NCI-H526 (cell line): ENCODE measurements around the gene CATSPER1.

Experiments used
- DNase-seq, 2 experiments: peaks; one replicate each; lab custom pipeline; 2025; lab: John Stamatoyannopoulos, UW

Gene CATSPER1

DNA sequence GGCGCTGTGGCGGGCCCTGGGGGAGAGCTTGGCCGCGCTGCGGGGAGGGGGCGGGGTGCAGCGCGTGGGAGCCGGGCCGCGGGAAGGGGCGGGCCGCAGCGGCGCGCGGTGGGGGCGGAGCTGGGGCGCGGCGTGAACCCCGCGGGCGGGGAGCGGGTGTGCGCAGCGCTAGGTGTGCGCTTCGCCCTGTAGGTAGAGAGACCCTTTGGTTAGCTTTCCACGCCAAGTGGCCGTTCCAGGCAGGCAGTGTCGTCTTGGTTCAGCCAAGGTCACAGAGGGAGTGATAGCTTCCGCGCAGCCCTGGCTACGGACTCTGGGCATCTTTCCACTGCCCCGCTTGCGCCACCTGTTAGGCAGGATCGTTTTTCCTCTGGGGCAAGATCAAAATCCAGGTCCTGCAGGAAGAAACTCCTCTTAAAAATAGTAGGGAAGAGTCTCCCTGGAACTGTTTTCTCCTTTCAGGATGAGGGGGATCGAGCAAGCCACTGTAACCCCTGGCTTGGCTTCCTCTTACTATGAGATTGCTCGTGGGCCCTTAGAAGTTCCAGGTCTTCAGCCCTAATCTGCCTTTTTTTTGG lies 23.5 kb downstream of the CATSPER1 start:
- DNase-seq = peak in 1 of 2 experiments; percentile 82

DNA sequence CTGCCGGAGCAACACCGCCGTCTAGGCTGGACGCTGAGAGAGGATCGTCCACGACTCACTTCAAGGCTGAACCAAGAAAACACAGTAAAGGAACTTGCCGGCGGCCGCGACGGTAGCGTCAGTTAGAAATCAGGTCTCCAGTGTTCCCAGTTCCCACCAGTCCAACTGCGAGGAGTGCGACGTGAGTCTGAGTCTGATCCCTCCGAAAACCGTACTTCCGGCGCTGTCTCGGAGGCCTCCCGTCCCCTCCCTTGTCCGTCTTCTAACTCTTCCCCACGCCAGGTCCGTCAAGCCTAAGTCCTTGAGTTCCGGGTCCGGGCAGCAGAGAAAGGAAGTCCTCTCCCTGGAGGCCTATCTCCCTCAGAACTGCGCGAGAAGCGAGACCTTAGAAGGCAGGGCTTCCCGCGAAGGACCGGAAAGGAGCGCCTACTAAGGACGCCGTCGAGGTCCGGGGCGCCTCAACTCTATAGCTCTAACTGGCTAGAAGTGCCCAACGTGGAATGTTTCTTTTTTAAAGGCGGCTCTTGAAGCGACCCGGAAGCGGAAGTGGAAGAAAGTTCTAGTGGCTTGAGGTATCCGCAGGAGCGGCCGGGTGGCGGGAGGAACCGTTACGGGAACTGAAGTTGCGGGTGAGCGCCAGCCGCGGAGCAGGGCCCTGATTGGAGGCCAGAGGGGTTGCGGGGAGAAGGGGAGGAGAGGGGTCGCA lies 24.2 kb downstream of the CATSPER1 start, which contains the start of the genes BANF1 and EIF1AD:
Gene BANF1, plus strand, starts transcription at position 562 of the 706 bp plus-strand sequence. CDS start 748 bp downstream, outside the sequence.
Gene EIF1AD, minus strand, starts transcription at position 216 of the 706 bp plus-strand sequence. CDS start 1,768 bp downstream, outside the sequence.
- peak; percentile 99 for DNase-seq

DNA sequence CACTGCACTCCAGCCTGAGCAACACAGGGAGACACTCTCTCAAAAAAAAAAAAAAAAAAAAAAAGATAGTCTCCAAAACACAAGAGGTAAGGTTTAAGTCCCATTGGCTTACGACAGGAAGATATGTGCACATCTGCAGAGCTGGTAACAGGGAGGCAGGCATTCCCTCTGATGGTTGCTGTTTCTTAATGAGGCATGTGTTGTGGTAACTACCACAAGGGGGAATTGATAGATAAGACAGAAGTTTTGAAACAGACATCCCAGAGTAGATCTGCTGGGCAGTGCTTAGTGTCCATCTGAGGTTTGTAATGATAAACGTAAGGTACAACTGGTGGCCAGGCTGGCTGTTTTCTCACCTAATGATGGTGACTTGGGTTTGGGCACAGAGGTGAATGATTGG lies 29.0 kb downstream of the CATSPER1 start:
- no peak for DNase-seq

DNA sequence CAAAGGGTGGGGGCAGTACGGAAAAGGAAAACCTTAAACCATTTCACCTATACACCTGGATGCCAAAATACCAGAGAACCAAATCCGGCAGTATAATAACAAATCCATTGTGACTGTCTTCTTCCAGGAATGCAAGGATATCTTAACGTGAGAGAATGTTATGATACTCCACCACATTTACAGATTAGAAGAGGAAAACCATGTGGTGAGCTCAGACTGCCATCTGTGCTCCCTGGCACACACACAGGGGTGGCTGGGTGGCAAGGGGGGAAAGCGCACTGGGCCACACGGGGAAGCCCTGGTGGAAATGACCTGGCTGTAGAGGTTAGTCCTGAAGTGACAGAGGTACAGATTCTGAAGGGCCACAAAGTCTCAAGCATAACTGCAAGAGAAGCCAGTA lies 34.2 kb downstream of the CATSPER1 start:
- DNase-seq = no peak

DNA sequence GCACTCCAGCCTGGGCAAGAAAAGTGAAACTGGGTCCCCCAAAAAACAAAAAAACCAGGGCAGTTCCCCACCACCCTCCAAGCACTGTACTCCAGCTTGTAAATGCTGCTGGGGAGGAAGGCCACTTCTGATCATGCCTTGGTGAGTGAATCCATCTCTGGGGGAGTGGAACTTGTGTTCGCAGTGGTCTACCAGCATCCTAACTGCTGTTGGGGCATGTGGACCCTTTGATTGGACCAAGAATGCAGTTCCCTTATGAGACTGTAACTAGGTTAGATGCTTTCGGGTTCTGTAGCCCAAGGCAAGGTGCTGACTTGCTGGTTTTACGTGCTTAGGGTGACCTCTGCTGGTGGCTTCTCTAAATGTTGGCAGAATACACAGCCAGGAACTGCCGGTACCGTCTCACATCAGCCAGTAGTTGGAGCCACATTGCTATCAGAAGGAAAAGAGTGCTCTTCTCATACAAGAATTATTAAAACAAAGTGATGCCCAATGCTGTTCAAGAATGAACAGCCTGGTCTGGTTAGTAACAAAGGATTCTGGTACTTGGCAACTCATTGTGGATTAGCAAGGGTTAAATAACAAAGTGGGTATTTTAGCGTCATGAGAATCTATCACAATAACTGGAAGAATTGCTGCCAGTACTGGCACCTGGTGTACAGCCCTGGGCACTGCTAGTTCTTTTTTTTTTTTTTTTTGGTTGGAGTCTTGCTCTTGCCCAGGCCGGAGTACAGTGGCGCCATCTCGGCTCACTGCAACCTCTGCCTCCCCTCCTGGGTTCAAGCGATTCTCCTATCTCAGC lies 37.3 kb downstream of the CATSPER1 start:
- DNase-seq = peak; percentile 96 to 97

DNA sequence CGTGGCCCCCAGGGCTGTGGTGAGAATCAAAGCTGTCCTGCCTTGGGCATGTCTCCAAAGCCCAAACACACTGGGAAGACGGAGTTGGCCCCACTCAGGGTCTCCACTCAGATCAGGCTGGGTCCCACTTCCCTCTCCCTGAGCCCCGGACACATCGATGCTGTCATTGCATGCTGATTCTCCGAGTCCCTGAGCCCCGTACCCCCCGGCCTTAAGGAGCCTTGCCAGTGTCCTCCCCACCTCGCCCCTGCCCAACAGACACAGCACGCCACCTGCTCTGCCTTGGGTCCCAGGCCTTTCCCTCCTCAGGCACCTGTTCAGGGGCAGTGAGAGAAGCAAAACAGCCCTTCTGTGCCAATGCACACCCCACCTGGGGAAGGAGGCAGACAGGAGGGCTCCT lies 38.9 kb downstream of the CATSPER1 start:
- DNase-seq = no peak

DNA sequence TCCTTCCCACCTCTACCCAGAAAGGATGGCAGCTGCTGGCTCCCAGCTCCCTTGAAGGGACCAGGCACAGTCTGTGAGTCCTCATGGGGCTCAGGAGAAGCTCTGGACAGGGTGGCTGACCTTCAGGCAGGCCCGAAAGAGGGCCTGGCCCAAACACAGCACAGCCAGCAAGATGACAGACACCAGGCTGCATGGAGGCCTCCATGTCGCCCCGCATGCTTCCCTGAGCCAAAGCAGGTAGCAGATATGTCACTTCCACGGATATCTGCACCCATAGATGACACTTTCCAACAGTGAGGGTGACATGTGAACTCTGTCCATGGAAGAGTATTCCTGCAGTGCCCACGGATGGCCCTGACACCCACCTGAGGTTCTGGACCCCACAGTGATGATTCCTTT lies 42.7 kb downstream of the CATSPER1 start:
- no peak for DNase-seq

DNA sequence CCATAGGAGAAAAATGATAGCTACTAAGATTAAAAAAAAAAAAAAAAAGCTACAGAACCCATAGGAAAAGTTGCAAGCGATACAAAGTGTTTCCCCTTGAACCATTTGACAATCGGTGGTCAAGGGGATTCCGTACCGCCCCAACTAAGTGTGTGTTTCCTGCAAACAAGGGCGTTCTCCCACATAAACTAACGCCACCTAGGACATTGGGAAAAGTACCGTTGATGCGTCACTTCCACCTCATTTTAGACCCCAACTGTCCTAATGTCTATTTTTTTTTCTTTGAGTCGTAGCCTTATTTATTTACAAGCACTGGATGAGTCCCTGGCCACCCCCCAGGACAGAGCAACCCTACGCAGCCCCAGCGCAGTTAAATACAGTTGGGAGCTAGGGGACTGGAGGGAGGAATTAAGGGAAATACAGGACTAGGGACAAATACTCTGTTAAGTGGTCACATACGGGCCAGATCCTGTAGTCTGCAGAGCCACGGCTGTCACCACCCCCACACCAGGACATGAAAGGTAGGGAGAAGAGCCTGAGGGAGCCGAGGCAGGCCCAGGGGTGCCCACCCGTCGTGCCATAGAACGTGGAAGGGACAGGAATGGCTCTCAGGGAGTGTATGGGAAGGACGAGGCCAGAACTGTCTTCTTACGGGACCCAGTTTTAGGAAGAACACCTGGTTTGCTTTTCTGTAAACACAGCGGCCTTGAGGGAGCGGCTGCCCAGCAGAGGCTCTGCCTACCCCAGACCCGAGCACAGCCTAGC lies 43.3 kb downstream of the CATSPER1 start:
- DNase-seq = no peak

DNA sequence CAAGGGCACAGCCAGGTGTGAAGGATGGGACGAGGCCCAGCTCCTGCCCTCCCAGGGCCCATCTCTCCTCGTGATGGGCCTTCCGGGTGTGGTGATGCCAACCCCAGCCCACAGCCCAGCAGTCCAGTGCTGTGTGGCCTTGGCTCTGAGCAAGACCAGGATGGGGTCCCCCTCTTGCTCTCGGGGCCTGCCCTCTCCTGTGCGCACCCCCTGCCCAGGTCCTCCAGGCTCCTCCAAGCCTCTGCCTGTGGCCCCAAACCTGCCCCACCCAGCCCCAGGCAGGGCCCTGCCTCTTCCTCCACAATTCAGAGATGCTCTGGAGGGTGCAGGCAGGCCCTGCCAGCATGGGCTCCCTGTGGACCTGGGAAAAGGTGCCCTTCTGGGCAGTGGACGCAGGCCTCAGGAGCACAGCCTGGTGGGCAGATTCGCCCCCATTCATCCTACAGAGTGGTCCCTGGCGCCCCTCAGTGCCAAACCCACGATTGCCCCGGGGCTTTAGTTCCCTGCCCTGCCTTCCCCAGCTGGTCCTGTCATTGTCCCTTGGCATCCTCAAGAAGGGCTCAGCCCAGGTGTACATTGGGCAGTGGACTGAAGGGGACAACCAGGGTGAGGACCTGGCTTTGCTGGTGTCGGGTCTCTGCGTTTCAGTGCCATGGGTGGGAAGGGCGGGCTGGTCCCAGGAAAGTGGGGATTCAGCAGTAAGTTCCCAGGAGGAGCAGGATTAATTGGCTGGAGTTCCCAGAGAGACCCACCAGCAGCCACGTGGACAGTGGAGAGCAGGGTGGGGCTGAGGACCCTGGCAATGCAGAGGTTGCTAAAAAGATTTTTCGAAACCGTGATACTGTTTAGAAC lies 44.1 kb downstream of the CATSPER1 start:
- DNase-seq = no peak

DNA sequence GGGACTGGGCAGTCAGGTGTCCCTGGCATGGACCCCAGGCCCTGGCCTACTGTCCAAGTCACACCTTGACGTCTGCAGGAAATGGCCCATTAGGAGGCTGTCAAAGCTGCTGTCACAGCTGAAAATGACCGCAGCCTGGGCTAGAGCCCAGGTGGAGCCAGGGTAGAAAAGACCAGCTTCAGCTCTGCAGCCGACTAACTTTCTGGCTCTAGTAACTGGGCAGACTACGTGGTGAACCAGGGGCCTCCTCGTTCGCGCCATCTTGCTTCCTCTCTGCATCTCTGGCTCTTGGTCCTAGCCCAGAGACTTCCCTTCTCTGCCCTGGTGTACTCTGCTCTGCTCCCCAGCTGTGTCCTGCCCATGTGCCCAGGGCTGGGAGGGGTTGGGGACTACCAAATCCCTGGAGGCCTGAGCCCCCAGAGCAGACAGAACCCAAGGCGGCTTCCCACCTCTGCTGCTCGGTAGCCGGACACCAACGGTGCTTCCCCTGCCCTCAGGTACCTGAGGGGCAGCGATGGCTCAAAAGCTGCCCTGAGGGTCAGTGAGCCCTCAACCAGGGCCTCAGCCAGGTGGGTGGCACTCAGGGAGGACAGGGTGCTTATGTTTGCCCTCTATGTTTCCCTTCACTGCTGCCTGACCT lies 45.1 kb downstream of the CATSPER1 start:
- DNase-seq = no peak

DNA sequence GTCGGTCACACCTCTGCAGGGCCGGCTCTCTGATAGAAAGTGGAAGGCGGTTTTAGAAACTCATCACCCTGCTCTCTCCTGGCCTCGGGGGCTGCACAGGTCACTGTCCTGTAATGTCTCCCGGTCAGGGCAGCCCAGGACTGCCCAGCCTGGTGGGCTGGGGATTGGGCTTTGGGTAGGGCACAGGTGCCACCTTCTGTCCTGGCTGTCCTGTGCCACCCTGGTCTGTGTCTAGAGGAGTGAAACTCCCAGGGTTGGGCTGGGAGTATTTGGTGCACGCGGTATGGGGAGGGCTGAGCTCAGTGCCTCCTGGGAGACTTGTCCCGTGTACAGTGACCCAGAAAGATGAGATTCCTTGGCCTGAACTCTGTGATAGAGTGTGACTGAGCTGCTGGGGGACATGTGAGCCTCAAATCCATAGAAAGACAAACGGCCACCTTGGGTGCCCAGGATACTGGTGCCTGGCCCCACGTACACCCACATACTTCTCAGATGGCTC lies 47.0 kb downstream of the CATSPER1 start:
- no peak for DNase-seq

DNA sequence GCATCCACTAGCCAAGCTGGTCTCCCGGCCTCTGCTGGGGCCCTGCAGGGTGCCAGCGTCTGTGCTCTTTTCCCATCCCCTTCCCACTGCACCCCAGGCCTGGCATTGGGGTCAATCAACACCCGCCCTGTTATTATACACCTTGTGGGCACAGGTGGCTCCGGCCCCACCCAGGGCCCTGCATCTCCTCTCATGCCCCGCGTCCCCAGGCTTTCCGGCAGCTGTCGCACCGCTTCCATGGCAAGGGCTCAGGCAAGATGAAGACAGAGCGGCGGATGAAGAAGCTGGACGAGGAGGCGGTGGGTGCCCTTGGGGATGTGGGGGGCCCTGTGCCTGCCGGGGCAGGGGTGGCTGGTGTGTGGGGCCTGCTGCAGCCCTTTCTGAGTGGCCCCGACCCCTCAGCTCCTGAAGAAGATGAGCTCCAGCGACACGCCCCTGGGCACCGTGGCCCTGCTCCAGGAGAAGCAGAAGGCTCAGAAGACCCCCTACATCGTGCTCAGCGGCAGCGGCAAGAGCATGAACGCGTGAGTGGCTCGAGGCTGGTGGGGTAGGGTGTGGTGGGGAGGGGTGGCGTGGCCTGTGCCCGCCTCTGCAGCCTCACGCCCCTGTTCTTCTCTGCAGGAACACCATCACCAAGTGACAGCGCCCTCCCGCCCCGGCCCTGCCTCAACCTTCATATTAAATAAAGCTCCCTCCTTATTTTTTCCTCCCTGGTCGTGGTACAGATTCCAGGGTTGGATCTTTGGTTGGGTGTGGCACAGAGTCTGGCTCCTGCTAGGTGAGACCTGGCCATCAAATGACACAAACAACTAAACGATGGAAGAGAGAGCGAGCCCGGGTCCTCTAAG lies 47.7 kb downstream of the CATSPER1 start:
- no peak for DNase-seq

DNA sequence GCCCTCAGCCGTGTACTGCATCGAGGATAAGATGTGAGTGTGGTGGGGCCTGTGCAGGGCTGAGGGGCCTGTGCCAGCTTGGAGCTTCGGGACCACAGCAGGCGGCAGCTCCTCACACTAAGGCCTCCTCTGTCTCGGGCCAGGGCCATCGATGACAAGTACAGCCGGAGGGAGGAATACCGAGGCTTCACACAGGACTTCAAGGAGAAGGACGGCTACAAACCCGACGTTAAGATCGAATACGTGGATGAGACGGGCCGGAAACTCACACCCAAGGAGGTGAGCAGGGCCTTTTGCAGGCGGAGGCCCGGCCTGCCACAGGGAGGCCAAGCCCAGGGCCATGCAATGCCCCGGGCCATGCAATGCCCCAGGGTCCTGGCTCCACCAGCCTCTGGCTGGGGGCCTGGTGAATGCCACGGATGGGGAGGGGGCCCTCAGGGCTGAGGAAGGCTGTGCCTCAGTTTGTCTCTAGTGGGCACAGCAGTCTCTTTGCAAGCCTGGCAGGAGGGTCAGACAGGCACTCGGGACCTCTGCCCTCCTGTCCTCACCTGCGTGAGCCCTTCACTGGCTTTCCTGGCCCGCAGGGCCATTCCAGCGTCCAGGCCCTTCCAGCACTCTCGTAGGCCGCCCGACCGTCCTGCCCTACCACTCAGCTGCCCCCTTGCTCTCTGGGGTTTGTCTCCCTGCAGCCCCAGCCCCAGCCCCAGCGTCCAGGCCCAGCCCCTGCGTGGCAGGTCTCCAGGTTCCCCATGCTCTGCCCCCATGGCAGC lies 48.5 kb downstream of the CATSPER1 start:
- DNase-seq = no peak

DNA sequence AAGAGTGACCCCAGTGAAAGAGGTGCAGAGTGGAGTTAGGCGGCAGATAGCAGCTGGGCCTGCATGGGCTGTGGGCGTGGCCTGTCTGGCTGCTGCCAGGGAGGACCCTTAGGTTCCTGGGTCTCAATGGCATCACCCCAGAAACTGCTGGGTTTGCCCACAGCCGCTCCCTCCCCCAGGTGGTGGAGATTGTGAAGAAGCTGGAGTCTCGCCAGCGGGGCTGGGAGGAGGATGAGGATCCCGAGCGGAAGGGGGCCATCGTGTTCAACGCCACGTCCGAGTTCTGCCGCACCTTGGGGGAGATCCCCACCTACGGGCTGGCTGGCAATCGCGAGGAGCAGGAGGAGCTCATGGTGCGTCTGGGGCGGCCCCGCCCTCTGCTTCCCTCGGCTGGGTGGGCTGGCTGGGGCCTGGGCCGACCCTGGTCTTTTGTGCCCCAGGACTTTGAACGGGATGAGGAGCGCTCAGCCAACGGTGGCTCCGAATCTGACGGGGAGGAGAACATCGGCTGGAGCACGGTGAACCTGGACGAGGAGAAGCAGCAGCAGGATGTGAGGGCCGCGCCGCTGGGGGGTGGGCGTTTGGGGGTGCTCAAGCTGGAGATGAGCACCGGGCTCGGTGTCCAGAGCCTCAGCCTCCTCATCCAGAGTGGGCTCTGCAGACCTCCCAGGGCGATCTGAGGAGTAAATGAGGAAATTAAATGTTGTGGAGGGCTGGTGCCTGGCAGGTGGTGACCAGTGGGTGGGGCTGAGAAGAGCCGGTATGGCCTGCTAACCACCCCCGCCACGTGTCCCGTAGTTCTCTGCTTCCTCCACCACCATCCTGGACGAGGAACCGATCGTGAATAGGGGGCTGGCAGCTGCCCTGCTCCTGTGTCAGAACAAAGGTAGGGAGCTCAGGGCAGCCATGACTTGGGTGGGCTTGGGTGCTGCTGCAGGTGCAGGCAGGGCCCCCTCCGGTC lies 49.8 kb downstream of the CATSPER1 start:
- DNase-seq = no peak

DNA sequence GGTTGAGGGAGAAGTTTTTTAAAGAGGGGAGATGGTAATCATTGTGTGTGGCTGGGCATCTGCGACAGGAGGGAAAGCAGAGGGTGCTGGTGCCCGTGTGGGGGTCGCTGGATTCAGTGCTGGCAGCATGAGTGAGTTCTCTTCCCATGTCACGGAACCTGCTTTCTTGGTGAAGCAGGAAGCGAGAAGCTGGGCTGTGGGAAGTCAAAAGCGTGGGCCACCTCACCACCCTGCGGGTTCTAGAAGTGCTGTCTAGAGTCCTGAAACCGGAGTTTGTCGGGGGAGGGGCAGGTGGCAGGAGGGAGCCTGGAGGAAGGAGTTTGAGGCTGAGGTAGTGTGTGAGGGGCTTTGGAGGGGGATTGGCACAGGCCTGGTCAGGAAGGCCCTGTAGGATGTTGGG lies 50.5 kb downstream of the CATSPER1 start:
- DNase-seq = no peak

DNA sequence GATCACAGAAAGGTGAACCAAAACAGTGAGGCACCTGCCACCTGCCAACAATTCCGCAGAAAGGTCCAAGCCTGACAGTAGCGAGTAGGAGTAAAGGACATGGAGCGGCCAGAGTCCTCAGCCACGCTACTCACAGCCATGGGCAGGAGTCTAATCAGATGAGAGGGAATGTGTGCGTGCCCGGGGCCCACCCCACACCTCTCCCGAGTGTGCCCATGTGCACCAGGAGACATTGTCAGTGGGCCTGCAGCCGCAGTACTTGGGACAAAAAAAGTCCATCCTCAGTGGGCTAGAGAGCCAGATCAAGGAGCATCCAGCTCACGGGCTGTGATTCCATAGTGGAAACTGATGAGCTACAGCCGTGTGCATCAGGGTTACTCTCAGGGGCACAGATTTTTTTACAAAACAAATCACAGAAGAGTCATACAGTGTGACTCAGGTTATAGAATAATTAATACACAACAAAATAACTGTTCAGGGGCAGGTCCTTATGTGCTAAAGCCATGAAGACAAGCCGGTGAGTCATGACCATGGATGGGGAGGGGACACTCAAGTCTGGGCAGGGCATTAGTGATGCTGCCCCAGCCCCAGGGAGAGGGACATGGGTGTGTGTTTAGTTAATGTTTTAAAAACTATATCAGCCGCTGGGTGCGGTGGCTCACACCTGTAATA lies 52.7 kb downstream of the CATSPER1 start:
- DNase-seq = no peak

DNA sequence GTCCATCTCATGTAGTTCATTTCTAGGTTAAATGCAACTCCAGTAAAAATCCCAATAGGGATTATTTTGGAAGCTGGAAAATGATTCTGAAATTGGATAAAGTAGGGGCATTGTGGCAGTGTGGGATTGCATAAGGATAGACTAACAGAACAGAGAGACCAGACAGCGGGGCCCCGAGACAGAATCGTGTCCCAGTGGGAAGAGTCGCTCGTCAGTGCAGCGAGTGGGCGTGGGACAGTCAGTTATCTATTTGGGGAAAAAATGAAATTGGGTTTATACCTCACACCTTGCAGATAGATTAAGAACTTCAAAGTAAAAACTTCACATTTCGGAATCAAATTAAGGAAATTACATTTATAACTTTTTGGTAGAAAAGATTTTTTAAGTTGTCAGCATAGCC lies 54.2 kb downstream of the CATSPER1 start:
- no peak for DNase-seq
